IMR-90 (cell line): Measurements from ENCODE around the gene ITCH. TPM values are rescaled to one million over a fixed set of nuclear protein-coding genes. Genes with fewer than 3 reads are reported as not detected.
A peak's percentile ranks its signal among the peaks of the same experiment; 100 is the strongest.

Source experiments
- ATAC-seq: fragments of 200-7000 bp; cut with Tn5 transposase; 2 replicates; pipeline ENCODE4 v1.9.1; 2020; ENCODE audit warnings: low read depth, mild to moderate bottlenecking, moderate library complexity
- BruUV-seq: library from RNA; stranded (reverse); fragments of 400-500 nt; replicated peaks from 2 replicates; lab custom pipeline; 2021; lab: Mats Ljungman, UMichigan
- CTCF ChIA-PET: fragments of 300-600 bp; formaldehyde crosslinking; extraction: SDS; loops from one replicate; lab custom pipeline; 2021; ENCODE audit warnings: antibody characterized with exemption; lab: Yijun Ruan, JAX
- POLR2A ChIA-PET: fragments of 300-600 bp; sonication (Branson Sonifier 250); formaldehyde crosslinking; loops from one replicate; lab custom pipeline; 2022; ENCODE audit warnings: antibody characterized with exemption; ENCODE audit not compliant: unreplicated experiment; lab: Charles Lee
- DNase-seq: peaks from one replicate; pipeline ENCODE4 v3.0.0; 2013
- H2AFZ ChIP-seq: replicated peaks from 2 replicates; pipeline ENCODE3; 2013; ENCODE audit warnings: low read length, mild to moderate bottlenecking; ENCODE audit not compliant: poor library complexity
- H2AK5ac ChIP-seq: 2 replicates; pipeline ENCODE4 v1.6.1; 2013; ENCODE audit warnings: low read depth, low read length, inconsistent platforms
- H2AK9ac ChIP-seq: replicated peaks from 2 replicates; pipeline ENCODE3; 2013; ENCODE audit warnings: mild to moderate bottlenecking, low read depth, low read length, moderate library complexity; ENCODE audit not compliant: poor library complexity
- H2BK120ac ChIP-seq: 2 replicates; pipeline ENCODE4 v1.6.1; 2013; ENCODE audit warnings: low read depth, low read length, inconsistent platforms
- H2BK15ac ChIP-seq: 3 replicates; pipeline ENCODE4 v1.6.1; 2013; ENCODE audit warnings: low read depth, low read length, inconsistent platforms
- H2BK20ac ChIP-seq: 2 replicates; pipeline ENCODE4 v1.6.1; 2013; ENCODE audit warnings: low read depth, mild to moderate bottlenecking, inconsistent platforms, low read length, moderate library complexity
- H2BK5ac ChIP-seq: 2 replicates; pipeline ENCODE4 v1.6.1; 2013; ENCODE audit warnings: mild to moderate bottlenecking, low read depth, low read length, inconsistent platforms; ENCODE audit not compliant: poor library complexity, severe bottlenecking
- H3K14ac ChIP-seq: replicated peaks from 2 replicates; pipeline ENCODE4 v1.6.1; 2013; ENCODE audit warnings: low read depth, low read length, inconsistent platforms
- H3K18ac ChIP-seq: 2 replicates; pipeline ENCODE4 v1.6.1; 2013; ENCODE audit warnings: low read depth, low read length, control low read depth
- H3K23ac ChIP-seq: 2 replicates; pipeline ENCODE4 v1.6.1; 2013; ENCODE audit warnings: low read depth, low read length, inconsistent platforms
- H3K27ac ChIP-seq: 2 replicates; pipeline ENCODE4 v1.5.1; 2013; ENCODE audit warnings: mild to moderate bottlenecking, control low read depth, low read length; ENCODE audit not compliant: insufficient read depth
- H3K27me3 ChIP-seq: 2 replicates; pipeline ENCODE4 v1.6.1; 2013; ENCODE audit warnings: low read length; ENCODE audit not compliant: control insufficient read depth, insufficient read depth
- H3K36me3 ChIP-seq: 2 replicates; pipeline ENCODE4 v1.6.1; 2013; ENCODE audit warnings: low read length, mixed read lengths; ENCODE audit not compliant: control insufficient read depth, insufficient read depth
- H3K4ac ChIP-seq: 2 replicates; pipeline ENCODE4 v1.6.1; 2013; ENCODE audit warnings: low read depth, low read length, inconsistent platforms
- H3K4me1 ChIP-seq: 2 replicates; pipeline ENCODE4 v1.6.1; 2013; ENCODE audit warnings: low read length, mixed read lengths; ENCODE audit not compliant: control insufficient read depth, insufficient read depth
- H3K4me2 ChIP-seq: 2 replicates; pipeline ENCODE4 v1.6.1; 2013; ENCODE audit warnings: low read depth, mild to moderate bottlenecking, control low read depth, low read length, moderate library complexity
- H3K4me3 ChIP-seq: 2 replicates; pipeline ENCODE4 v1.5.1; 2013; ENCODE audit warnings: low read depth, mild to moderate bottlenecking, control low read depth, low read length, moderate library complexity; ENCODE audit not compliant: insufficient read depth
- H3K56ac ChIP-seq: 2 replicates; pipeline ENCODE4 v1.6.1; 2013; ENCODE audit warnings: low read length, inconsistent platforms; ENCODE audit not compliant: insufficient read depth; ENCODE audit errors: extremely low read depth
- H3K79me1 ChIP-seq, 2 experiments: 2 replicates each; pipeline ENCODE4 v1.6.1; 2013; ENCODE audit warnings: low read length in 2 of 2, inconsistent platforms in 1 of 2, low read depth in 1 of 2
- H3K9ac ChIP-seq: 2 replicates; pipeline ENCODE4 v1.6.1; 2013; ENCODE audit warnings: low read depth, low read length, control low read depth
- H3K9me1 ChIP-seq: 2 replicates; pipeline ENCODE4 v1.6.1; 2013; ENCODE audit warnings: low read length, inconsistent platforms; ENCODE audit not compliant: insufficient read depth
- H3K9me3 ChIP-seq: 2 replicates; pipeline ENCODE4 v1.6.1; 2013; ENCODE audit warnings: low read length; ENCODE audit not compliant: control insufficient read depth, insufficient read depth
- H4K20me1 ChIP-seq: 2 replicates; pipeline ENCODE4 v1.6.1; 2013; ENCODE audit warnings: low read length, inconsistent platforms; ENCODE audit not compliant: insufficient read depth
- H4K5ac ChIP-seq: 2 replicates; pipeline ENCODE4 v1.6.1; 2013; ENCODE audit warnings: mild to moderate bottlenecking, low read depth, low read length, control low read depth
- H4K8ac ChIP-seq, 2 experiments: 2 replicates each; pipeline ENCODE4 v1.6.1; 2013; ENCODE audit warnings: low read depth in 2 of 2, low read length in 2 of 2, control low read depth in 1 of 2, inconsistent platforms in 1 of 2
- H4K91ac ChIP-seq: 2 replicates; pipeline ENCODE4 v1.6.1; 2013; ENCODE audit warnings: low read depth, low read length, inconsistent platforms; ENCODE audit not compliant: insufficient read depth
- BHLHE40 ChIP-seq: fragments of 150-350 bp; IDR thresholded peaks from 2 replicates; pipeline ENCODE4 v1.6.1; 2016; ENCODE audit warnings: mild to moderate bottlenecking, low read depth, low read length
- CEBPB ChIP-seq: IDR thresholded peaks from 2 replicates; pipeline ENCODE4 v1.6.1; 2012; ENCODE audit warnings: low read depth, low read length, improper control_type of control experiment
- CHD1 ChIP-seq: IDR thresholded peaks from 2 replicates; pipeline ENCODE4 v1.6.1; 2012; ENCODE audit warnings: low read depth, low read length, improper control_type of control experiment
- CTCF ChIP-seq: conservative IDR thresholded peaks from 2 replicates; pipeline ENCODE4 v1.5.1; 2012; ENCODE audit warnings: mild to moderate bottlenecking, low read depth, low read length, improper control_type of control experiment
- ELK1 ChIP-seq: fragments of 150-350 bp; IDR thresholded peaks from 2 replicates; pipeline ENCODE4 v1.6.1; 2016; ENCODE audit warnings: low read depth, mild to moderate bottlenecking, low read length, moderate library complexity, borderline replicate concordance
- FOS ChIP-seq: fragments of 150-350 bp; IDR thresholded peaks from 2 replicates; pipeline ENCODE4 v1.6.1; 2016; ENCODE audit warnings: low read depth, low read length
- MAFK ChIP-seq: IDR thresholded peaks from 2 replicates; pipeline ENCODE4 v1.6.1; 2012; ENCODE audit warnings: low read depth, low read length, improper control_type of control experiment
- MAZ ChIP-seq: IDR thresholded peaks from 2 replicates; pipeline ENCODE4 v1.6.1; 2012; ENCODE audit warnings: low read depth, mild to moderate bottlenecking, low read length, improper control_type of control experiment, moderate library complexity, borderline replicate concordance
- MXI1 ChIP-seq: IDR thresholded peaks from 2 replicates; pipeline ENCODE4 v1.6.1; 2012; ENCODE audit warnings: low read depth, mild to moderate bottlenecking, low read length, moderate library complexity, borderline replicate concordance
- NFE2L2 ChIP-seq: fragments of 150-350 bp; IDR thresholded peaks from 2 replicates; pipeline ENCODE4 v1.6.1; 2016; ENCODE audit warnings: low read depth, mild to moderate bottlenecking, low read length
- RAD21 ChIP-seq: IDR thresholded peaks from 2 replicates; pipeline ENCODE4 v1.6.1; 2012; ENCODE audit warnings: low read length, improper control_type of control experiment
- RCOR1 ChIP-seq: IDR thresholded peaks from 2 replicates; pipeline ENCODE4 v1.6.1; 2012; ENCODE audit warnings: mild to moderate bottlenecking, low read length, improper control_type of control experiment; ENCODE audit not compliant: insufficient replicate concordance
- RFX5 ChIP-seq: IDR thresholded peaks from 2 replicates; pipeline ENCODE4 v1.8.0; 2012; ENCODE audit warnings: low read depth, mild to moderate bottlenecking, low read length, moderate library complexity
- USF2 ChIP-seq: fragments of 150-350 bp; IDR thresholded peaks from 2 replicates; pipeline ENCODE4 v1.6.1; 2017; ENCODE audit warnings: mild to moderate bottlenecking, antibody characterized with exemption, low read length, low read depth
- WGBS, 2 experiments: methylation state at CpG; one replicate each; pipeline versions ENCODE4 v1.1.5 to v1.1.7; 2013; ENCODE audit warnings: missing lambda C conversion rate in 2 of 2; ENCODE audit not compliant: insufficient read length in 1 of 2; ENCODE audit errors: extremely low coverage in 2 of 2; 5-methylcytosine and 5-hydroxymethylcytosine counted together
- dilution Hi-C: fragments of 300-500 bp; cut with HindIII; formaldehyde crosslinking; loops from one replicate; pipeline ENCODE4 v1.14.3; 2018; ENCODE audit warnings: low sequenced_read_pairs; ENCODE audit not compliant: unreplicated experiment
- in situ Hi-C: fragments of 300-500 bp; cut with MboI; formaldehyde crosslinking; loops from 3 replicates; pipeline ENCODE4 v1.14.3; 2019; ENCODE audit warnings: low sequenced_read_pairs, inconsistent platforms, mixed read lengths
- intact Hi-C: fragments of 100-400 bp; cut with micrococcal nuclease; formaldehyde crosslinking; loops from 2 replicates; pipeline ENCODE4 v1.10.0; 2022
- polyA plus RNA-seq, 3 experiments: library from polyadenylated mRNA; depleted of rRNA; stranded (reverse); fragments of >200 nt; gene quantifications; 2 replicates each; pipeline ENCODE4 v1.2.3, GENCODE V29; 2012; ENCODE audit warnings: low replicate concordance in 1 of 3
- total RNA-seq: library from RNA; depleted of rRNA; stranded (reverse); fragments of >200 nt; gene quantifications from 2 replicates; pipeline ENCODE4 v1.2.3, GENCODE V29; 2012

Gene ITCH
- total and polyA plus RNA-seq, 2 of the 4 experiments (the other 2 are of a cell fraction): 12.7 to 94.6 TPM

- no peaks in the 10 kb centered on the region for H3K27me3 ChIP-seq
- peaks cover 4 to 24% of the 10 kb centered on the region in 2 experiments for H3K79me1 ChIP-seq
- no peak overlapping the region for H2BK20ac ChIP-seq
- H4K20me1 ChIP-seq: peaks cover 9% of the 10 kb centered on the region
- intact Hi-C loops (no loop called here), in situ Hi-C loops (no loop called here), dilution Hi-C loops (no loop called here)
- ChIA-PET CTCF (no interaction called here), POLR2A (no interaction called here)
- no peaks in the 10 kb centered on the region for H3K9me1 ChIP-seq
- H3K4me1 ChIP-seq: no peaks in the 10 kb centered on the region
- no peak overlapping the region for H3K27ac ChIP-seq
- H2AFZ ChIP-seq: no peak overlapping the region
- H4K91ac ChIP-seq: no peak overlapping the region
- no peak overlapping the region for H2BK120ac ChIP-seq
- no peak for TF ChIP-seq MXI1
- no peak for TF ChIP-seq ELK1
- TF ChIP-seq RAD21: no peak
- TF ChIP-seq MAFK: no peak
- TF ChIP-seq CTCF: no peak
- no peak for TF ChIP-seq MAZ
- TF ChIP-seq NFE2L2: no peak
- no peak for TF ChIP-seq RCOR1
- no peak for TF ChIP-seq CEBPB
- no peak for TF ChIP-seq FOS
- TF ChIP-seq RFX5: no peak
- no peak for TF ChIP-seq BHLHE40
- TF ChIP-seq CHD1: no peak
- TF ChIP-seq USF2: no peak
- no peak overlapping the region for H3K23ac ChIP-seq
- no peak overlapping the region for H3K4ac ChIP-seq
- no TSS peak for BruUV-seq
- H3K36me3 ChIP-seq: peaks cover 36% of the 10 kb centered on the region
- H2BK15ac ChIP-seq: no peak overlapping the region
- H3K4me3 ChIP-seq: no peak overlapping the region
- no peak overlapping the region for H4K5ac ChIP-seq
- H3K9me3 ChIP-seq: no peaks in the 10 kb centered on the region
- WGBS, 2 experiments: 81% methylated on average over 6 of the region's 16 CpGs; no CpG with 5 or more reads in 1 of the 2 experiments
- peak overlapping the region; percentile 37 for H2AK9ac ChIP-seq
- H3K14ac ChIP-seq: no peak overlapping the region
- H3K4me2 ChIP-seq: no peak overlapping the region
- no peak overlapping the region for H3K56ac ChIP-seq
- no peak overlapping the region for H4K8ac ChIP-seq
- H3K9ac ChIP-seq: no peak overlapping the region
- no peak for ATAC-seq
- H3K18ac ChIP-seq: no peak overlapping the region
- no peak for DNase-seq
- H2AK5ac ChIP-seq: no peak overlapping the region
- no peak overlapping the region for H2BK5ac ChIP-seq
Measured at GRCh38 chr20:34541917-34542316, 178.8 kb downstream of the ITCH start.
